Measurements from ENCODE around the gene CSNK1G2.

Gene CSNK1G2

DNA sequence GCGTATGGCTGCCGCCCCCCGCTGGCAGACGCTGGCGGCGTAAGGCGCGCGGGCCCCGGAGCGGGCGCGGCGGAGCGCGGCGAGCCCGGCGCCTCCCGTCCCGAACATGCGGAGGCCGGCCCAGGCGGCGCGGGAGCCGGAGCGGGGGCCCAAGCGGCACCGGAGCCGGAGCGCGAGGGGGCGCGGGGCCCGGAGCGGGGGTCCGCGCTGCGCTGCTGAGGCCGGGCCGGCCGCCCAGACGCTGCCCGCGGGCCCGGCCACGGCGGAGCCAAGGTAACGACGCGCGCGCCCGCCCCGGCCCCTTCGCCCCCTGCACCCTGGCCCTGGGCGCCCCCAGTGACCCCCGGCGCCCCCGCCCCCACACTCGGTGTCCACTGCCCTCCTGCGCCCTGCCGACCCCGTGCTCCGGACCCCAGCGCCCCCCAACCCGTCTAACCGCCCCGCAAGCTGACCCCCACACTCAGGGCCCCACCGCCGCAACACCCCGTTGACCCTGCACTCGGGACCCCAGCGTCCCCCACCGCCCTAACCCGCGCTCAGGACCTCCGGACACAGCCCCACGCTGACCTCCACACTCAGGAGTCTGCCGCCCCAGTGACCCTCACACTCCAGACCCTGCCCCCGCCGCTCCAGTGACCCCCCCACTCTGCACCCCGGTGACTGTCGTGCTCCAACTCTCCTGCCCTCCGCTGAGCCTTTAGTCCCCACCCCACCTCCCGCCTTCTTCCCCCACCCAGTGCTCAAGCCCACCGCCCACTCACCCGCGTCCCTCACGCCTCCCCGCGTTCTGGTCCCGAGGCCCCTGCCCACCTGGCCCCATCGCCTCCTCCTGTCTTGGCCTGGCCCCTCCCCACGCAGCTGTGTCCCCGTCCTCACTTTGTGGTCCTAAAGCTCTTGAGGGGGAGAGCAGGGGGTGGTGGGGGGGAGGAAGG is at the start of gene CSNK1G2:
TSS of gene CSNK1G2 (plus strand) at position 27 of the 932 bp plus-strand sequence. CDS start 28,601 bp downstream, outside the sequence.
- Histone ChIP-seq H3K4me3 (peak within 1 kb of the TSS; percentile 71 to 83 (median 74)), H3K27ac (peak within 1 kb of the TSS; percentile 91 to 100 (median 97))

DNA sequence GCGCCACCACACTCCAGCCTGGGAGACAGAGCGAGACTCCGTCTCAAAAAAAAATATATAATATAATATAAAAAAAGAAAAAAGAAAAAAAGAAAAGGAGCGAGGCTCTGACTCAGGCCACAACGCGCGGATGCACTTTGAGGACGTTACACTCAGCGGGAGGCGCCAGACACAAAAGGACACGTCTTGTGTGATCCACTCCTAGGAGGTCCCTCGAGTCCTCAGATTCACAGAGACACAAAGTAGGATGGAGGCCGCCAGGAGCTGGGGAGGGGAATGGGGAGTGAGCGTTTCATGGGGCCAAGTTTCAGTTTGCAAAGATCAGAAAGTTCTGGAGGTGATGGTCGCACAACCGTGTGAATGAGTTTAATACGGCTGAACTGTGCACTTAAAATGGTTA is 47.2 kb upstream of the CSNK1G2 start:
- no peak overlapping the region for H3K4me3 ChIP-seq
- H3K27ac ChIP-seq = no peak overlapping the region

DNA sequence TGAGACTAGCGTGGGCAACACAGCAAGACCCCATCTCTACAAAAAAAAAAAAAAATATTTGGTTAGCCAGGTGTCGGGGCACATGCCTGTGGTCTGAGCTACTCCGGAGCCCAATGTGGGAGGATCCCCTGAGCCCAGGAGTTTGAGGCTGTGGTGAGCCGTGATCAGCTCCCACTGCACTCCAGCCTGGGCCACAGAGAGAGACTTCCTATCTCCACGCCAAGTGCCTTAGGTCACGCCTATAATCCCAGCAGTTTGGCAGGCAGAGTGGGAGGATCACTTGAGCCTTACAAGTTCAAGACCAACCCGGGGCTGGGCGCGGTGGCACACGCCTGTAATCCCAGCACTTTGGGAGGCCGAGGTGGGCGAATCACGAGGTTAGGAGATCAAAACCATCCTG is 44.5 kb upstream of the CSNK1G2 start:
- Histone ChIP-seq H3K27ac (peak overlapping the region in 13 of 21 experiments; percentile 1 to 83 (median 67)), H3K4me3 (no peak overlapping the region)

DNA sequence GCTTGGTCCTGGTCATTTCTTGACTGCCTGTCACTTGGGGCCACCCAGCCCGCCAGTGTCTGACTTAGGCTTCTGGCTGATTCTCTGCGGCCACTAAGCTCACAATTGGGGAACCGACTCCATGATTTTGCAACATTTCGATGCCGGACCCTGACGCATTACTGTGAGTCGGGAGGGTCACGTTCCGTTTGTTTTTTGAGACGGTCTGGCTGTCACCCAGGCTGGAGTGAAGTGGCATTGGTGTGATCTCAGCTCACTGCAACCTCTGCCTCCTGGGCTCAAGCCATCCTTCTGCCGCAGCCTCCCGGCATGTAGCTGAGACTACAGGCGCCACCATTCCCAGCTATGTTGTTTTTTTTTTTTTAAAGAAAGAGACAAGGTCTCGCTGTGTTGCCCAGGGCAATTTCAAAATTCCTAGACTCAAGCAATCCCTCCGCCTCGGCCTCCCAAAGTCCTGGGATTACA is 39.0 kb upstream of the CSNK1G2 start:
- Histone ChIP-seq H3K4me3 (no peak overlapping the region), H3K27ac (peak overlapping the region in 17 of 21 experiments; percentile 22 to 77 (median 57))

DNA sequence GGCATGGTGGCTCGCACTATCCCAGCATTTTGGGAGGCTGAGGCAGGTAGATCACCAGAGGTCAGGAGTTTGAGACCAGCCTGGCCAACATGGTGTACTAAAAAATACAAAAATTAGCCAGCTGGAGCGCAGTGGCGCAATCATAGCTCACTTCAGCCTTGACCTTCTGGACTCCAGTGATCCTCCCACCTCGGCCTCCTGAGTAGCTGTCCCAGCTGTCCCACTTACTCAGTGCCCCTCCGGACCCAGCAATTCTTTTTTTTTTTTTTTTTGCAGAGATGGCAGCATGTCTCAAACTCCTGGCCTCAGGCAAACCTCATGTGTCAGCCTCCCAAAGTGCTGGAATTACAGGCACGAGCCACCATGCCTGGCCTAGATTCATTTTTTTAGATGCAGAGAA is 38.0 kb upstream of the CSNK1G2 start:
- Histone ChIP-seq H3K27ac (peak overlapping the region in 11 of 21 experiments; percentile 24 to 85 (median 59)), H3K4me3 (no peak overlapping the region)

DNA sequence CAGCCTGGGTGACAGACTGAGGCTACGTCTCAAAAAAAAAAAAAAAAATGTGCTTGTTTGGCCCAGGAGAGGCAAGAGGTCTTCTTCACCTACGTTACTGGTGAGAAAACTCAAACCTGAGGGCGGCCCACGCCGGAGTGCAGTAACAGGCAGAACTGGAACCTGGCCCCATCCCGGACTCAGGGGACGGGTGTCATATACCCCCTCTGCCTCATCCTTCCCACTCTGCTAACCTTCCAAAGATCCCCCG is 36.2 kb upstream of the CSNK1G2 start:
- Histone ChIP-seq H3K27ac (peak overlapping the region in 20 of 21 experiments; percentile 31 to 94 (median 87)), H3K4me3 (peak overlapping the region in 5 of 7 experiments; percentile 59 to 79 (median 69))

DNA sequence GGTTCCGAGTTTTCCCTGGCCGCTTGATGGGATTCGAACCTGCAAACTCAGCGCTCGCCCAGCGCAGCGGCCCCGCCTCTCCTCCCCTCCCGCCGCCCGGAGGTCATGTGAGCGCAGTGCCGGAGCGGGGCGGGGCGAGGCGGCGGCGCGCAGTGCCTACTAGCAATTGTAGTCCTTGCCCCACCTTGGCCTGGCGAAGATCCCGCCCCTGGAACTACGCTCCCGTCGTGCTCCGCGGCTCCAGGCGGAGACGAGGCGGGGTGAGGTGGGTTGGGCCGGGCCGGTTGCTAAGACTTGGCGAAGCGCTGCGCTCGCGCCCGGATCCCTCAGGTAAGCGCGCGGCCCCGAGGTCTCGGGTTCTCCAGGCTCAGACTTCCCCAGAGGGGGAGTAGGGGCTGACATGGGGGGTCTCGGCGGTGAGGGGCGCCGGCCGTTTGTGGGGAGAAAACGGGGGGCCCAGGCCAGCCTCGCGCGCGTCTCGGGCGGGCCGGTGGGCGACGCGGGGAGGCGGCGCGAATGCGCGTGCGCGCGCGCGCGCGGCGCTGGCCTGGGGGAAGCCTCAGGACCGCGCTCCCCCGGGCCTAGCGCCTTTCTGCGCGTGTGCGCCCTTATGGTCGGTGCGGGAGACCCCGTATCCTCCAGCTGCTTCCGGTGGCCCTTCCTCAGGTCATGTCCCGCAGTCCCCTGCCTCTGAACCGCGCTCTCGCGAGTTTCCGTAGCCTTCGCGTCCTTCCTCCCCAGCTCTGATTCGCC is 35.7 kb upstream of the CSNK1G2 start, which contains the start of the genes ADAT3 and SCAMP4:
TSS of gene ADAT3 (plus strand) at position 290 of the 753 bp plus-strand sequence. CDS start 6,649 bp downstream, outside the sequence.
TSS of gene SCAMP4 (plus strand) at position 290 of the 753 bp plus-strand sequence. CDS start 9,621 bp downstream, outside the sequence.
- Histone ChIP-seq H3K27ac (peak within 1 kb of the TSS; percentile 63 to 94 (median 87)), H3K4me3 (peak within 1 kb of the TSS; percentile 40 to 79 (median 60))

DNA sequence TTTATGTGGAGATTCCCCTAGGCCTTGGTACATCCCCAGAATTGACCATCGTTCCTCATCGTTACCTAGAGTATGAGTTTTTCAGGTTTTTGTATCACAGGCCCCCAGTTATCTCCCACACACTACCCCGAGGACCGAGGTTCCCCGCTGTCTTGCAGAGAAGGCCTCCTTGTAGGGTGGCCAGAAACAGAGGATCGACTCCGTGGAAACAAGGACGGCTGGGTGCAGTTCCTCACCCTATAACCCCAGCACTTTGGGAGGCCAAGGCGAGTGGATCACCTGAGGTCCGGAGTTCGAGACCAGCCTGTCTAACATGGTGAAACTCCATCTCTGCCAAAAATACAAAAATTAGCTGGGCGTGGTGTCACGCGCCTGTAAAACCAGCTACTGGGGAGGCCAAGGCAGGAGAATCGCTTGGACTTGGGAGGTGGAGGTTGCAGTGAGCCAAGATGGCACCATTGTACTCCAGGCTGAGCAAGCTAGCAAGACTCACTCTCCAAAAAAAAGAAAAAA is 35.1 kb upstream of the CSNK1G2 start:
- Histone ChIP-seq H3K4me3 (peak overlapping the region; percentile 40 to 79 (median 60)), H3K27ac (peak overlapping the region; percentile 63 to 94 (median 87))

DNA sequence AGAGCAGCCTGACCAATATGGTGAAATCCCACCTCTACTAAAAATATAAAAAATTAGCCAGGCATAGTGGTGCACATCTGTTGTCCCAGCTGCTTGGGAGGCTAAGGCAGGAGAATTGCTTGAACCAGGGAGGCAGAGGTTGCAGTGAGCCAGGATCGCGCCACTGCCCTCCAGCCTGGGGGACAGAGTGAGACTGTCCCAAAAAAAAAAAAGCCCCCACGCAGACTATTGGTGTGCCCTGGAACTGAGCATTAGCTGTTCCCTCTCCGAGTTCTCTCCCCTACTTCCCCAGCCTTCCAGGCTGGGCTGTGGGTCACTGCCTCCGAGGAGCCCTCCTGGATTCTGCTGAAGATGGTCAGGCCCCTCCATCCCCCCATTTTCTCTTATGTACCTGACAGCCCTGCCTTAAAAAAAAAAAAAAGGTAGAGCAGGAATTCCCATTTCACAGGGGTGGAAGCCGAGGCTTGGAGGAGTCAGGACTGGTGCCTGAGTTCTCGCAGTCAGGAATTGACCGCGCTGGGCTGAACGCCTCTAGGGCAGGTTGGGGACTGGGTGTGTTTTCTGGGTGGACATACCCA is 33.9 kb upstream of the CSNK1G2 start:
- H3K4me3 ChIP-seq = peak overlapping the region in 1 of 7 experiments; percentile 31

DNA sequence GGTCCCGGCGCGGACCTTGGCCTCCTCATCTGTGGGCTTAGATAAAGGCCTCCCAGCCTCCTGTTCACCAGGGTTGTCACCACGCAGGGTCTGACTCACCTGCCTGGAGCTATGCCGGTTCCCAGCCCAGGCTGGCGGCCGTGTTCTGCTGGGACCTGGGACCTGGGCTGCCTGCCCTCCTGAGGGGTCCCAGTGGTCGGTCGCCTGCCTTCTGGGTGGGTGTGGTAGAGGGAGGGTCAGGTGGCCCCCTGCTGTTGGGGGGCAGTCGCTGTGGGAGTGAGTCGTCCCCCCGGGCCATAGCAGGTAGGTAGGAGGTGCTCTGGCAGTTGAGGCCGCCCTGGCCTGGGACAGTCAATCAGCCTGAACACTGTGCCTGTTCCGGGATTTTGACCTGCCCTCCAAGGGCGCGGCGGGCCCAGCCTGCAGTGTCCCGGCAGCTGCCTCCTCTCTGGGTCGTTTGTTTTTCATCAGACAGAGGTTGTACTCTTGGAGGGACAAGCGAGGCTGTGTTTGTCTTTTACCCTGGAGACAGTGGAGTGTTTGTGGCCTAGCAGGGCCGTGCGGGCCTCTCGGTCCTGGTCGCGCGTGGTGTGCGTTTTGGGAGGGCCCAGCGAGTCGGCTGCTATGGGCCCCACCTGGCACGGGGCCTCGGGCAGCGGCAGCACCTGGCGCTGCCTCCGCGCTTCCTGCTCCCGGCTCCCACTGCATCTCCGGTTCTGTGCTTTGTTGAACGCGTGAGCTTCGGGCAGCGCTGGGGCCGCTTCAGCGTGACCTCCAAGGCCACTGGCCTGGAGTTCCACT is 33.2 kb upstream of the CSNK1G2 start:
- H3K4me3 ChIP-seq = peak overlapping the region in 3 of 7 experiments; percentile 12 to 31 (median 28)

More for the DNA sequence above, 33.9 kb upstream of the CSNK1G2 start:
- H3K27ac ChIP-seq = peak overlapping the region in 13 of 21 experiments; percentile 56 to 88 (median 76)

DNA sequence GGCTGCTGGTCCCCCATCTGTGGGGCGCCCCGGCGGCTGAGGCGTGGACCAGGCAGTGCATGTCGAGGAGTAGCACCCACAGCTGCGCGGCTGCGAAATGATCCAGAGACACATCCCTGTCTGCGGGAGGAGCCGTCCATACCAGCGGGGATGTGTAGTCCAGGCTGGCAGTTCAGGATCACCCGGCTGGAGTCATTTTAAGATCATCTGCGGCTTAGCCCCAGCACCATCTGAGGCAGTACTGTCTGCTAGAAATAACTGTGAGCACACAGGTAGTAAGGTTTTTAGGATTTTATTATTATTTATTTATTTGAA is 32.7 kb upstream of the CSNK1G2 start:
- peak overlapping the region in 18 of 21 experiments; percentile 38 to 88 (median 74) for H3K27ac ChIP-seq
- H3K4me3 ChIP-seq = peak overlapping the region in 3 of 7 experiments; percentile 12 to 31 (median 28)

More for the DNA sequence above, 33.2 kb upstream of the CSNK1G2 start:
- H3K27ac ChIP-seq = peak overlapping the region in 19 of 21 experiments; percentile 1 to 88 (median 72)

DNA sequence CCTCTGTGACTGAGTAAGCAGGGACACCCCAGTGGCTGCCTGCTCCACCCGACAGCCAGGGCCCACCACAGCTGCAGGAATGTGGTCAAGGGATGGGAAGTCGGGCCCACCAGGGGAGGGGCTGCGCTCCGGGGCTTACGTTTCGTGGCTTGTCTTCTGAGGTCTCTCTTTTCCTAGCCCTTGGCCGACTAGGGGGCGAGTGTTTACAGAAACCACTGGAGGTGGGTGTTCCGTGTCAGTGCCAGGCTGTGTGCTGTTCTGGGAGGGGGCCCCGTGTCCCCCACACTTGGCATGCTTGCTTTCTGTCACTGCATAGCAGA is 31.3 kb upstream of the CSNK1G2 start:
- Histone ChIP-seq H3K4me3 (no peak overlapping the region), H3K27ac (peak overlapping the region in 9 of 21 experiments; percentile 10 to 77 (median 52))

DNA sequence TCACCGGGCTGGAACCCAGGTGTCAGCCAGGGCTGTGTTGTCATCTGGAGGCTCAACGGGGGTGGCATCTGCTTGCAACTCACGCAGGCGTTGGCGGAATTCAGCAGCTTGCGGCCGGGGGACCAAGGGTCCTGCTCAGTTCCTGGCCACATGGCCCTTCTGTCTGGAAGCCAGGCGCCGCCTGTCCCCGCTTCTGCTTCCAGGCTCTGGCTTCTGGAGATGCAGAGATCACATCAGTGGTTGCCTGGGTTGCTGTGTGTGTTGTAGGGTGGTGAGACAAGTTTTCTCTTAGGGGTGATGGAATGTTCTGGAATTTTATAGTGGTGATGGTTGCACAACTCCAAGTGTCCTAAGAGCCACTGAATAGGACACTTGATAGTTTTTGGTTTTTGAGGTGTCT is 30.8 kb upstream of the CSNK1G2 start:
- H3K27ac ChIP-seq = peak overlapping the region in 5 of 21 experiments; percentile 10 to 77 (median 52)
- no peak overlapping the region for H3K4me3 ChIP-seq

DNA sequence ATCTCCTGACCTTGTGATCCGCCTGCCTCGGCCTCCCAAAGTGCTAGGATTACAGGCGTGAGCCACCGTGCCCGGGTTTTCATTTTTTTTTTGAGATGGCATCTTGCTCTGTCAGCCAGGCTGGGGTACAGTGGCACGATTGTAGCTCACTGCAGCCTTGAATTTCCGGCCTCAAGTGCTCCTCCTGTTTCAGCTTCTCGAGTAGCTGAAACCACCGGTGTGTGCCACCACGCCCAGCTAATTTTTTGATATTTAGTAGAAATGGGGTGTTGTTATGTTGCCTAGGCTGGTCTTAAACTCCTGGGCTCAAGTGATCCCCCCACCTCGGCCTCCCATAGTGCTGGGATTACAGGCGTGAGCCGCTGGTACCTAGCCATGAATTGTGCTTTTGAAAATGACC is 29.9 kb upstream of the CSNK1G2 start:
- no peak overlapping the region for H3K4me3 ChIP-seq
- no peak overlapping the region for H3K27ac ChIP-seq

DNA sequence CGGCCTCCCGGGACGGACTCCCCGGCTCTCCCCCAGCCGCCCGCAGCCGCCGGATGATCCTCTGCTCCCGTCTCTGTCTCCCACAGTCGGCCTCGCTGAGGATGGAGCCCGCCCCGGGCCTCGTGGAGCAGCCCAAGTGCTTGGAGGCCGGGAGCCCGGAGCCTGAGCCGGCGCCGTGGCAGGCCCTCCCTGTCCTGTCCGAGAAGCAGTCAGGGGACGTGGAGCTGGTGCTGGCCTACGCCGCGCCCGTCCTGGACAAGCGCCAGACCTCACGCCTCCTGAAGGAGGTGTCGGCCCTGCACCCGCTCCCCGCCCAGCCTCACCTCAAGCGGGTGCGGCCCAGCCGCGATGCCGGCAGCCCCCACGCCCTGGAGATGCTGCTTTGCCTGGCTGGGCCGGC is 29.0 kb upstream of the CSNK1G2 start:
- no peak overlapping the region for H3K4me3 ChIP-seq
- peak overlapping the region in 2 of 21 experiments; percentile 25 to 49 for H3K27ac ChIP-seq

DNA sequence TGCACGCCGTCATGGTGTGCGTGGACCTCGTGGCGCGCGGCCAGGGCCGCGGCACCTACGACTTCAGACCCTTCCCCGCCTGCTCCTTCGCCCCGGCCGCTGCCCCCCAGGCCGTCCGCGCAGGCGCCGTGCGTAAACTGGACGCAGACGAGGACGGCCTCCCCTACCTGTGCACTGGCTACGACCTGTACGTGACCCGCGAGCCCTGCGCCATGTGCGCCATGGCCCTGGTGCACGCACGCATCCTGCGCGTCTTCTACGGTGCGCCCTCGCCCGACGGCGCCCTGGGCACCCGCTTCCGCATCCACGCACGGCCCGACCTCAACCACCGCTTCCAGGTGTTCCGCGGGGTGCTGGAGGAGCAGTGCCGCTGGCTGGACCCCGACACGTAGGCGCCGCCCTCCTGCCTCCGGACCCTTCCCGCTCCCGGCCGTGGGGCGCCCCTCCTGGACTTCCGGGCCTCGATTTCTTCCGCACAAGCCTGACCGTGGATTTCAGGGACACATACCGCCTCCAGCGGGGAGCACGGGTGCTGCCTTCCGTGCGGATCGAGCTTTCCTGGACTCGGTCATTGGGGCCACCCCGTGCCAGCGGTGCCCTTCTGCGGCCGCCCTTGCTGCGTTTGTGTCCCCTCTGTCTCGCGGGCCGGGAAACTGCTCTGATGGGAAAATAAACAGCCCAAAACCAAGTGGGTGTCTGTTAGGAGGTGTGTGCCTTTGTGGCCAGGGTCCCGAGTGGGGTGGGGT is 28.0 kb upstream of the CSNK1G2 start:
- Histone ChIP-seq H3K27ac (peak overlapping the region in 1 of 21 experiments; percentile 49), H3K4me3 (no peak overlapping the region)

DNA sequence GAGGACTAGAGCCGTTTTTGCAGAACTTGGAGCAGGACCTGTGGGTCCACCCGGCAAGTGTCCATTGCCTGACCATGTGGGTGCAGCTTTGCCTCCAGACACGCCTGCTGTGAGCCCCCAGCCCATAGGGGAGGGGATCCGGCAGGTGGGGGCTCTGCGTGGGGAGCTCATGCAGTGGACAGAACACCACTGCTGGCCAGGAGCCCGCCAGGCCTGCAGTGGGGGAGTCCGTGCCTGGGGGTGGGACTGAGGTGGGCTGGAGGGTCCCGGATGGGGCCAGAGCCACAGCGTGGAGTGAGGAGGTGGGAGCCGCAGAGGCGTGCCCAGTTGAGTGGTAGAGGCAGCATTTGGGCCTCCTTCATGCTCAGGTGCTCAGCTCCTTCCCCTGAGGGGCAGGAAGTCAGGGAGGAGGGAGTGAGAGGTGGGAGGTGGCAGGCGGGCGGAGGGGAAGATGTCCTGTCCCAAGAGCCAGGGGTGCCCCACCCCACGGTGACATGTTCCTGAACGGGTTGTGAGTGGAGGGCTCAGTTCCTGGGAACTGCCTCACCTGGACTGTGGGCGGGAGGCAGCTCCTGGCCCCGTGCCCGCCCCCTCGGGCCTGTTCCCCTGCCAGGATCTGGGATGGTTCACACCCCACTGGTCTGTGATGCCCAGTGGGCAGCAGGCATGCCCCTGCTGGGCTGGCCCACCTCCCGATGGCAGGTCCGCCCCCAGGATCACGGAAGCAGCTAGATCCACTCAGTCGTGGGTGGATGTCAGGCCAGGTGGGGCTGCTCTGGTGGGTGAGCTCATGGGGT is 27.0 kb upstream of the CSNK1G2 start:
- H3K27ac ChIP-seq = peak overlapping the region in 15 of 21 experiments; percentile 4 to 77 (median 43)
- no peak overlapping the region for H3K4me3 ChIP-seq

Measured in skin epidermis (tissue), 12 donors.